HG03354 (cell line): ENCODE data around the gene UBXN2A.
A peak's percentile ranks its signal among the peaks of the same experiment; 100 is the strongest.
"Not testable (repeated sequence)": the region's sequence is repeated elsewhere in the genome, so short reads cannot be mapped to it uniquely, and the experiment has no call there.

Experiments used
- ATAC-seq: cut with Tn5 transposase; IDR thresholded peaks from one replicate; pipeline ENCODE4 v1.9.1; 2021; ENCODE audit warnings: mild to moderate bottlenecking; ENCODE audit not compliant: unreplicated experiment, poor library complexity, severe bottlenecking

The UBXN2A gene

GRCh38 chr2:24026233-24026632, 86.0 kb downstream of the UBXN2A start:
- no peak for ATAC-seq

DNA sequence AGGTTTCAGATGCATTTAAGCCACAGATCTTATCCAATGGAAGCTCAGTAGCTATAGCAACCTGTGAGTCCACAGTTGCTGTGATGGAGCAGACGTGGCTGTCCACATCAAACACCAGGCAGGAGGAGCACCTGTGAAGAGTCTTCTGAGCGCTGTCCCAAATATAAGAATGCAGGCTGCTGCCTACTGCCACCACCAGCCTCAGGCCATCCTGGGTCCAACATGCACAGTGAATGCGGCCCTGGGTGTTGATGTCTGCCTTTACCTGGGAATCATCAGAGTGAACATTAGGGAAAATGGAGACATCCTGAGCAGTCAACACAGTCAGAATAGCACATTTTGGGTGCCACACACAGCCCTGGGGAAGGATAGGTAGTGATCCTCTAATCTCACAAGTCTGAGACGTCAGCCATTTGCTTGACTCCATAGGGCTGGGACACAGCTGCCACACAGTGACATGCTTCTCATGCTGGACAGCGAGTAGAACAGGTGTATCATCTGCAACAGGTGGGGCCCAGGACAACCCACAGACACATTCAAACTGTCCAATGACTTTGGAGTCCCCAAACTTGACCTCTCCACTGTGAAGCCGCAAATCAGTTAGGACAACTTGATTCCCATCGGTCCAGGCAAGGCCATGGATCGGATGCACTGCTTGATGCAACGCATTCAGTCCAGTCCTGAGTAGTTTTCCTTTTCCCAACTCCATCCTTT, 98.7 kb downstream of the UBXN2A start:
- no peak for ATAC-seq

DNA sequence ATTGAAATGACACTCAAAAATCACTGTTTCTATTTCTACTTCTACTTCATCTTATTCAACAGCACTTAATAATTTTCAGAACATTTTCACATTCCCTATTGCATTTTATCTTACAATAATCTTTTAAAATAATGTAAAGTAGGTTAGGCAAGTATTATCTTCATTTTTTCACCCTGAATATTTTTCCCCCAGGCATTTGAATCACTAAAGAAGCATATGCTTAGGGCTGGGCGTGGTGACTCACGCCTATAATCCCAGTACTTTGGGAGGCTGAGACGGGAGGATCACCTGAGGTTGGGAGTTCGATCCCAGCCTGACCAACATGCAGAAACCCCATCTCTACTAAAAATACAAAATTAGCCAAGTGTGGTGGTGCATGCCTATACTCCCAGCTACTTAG, 100.2 kb downstream of the UBXN2A start:
- ATAC-seq: no peak

- not testable (repeated sequence) for ATAC-seq
These were observed 102.9 kb downstream of the UBXN2A start for GRCh38 chr2:24043133-24043532.

DNA sequence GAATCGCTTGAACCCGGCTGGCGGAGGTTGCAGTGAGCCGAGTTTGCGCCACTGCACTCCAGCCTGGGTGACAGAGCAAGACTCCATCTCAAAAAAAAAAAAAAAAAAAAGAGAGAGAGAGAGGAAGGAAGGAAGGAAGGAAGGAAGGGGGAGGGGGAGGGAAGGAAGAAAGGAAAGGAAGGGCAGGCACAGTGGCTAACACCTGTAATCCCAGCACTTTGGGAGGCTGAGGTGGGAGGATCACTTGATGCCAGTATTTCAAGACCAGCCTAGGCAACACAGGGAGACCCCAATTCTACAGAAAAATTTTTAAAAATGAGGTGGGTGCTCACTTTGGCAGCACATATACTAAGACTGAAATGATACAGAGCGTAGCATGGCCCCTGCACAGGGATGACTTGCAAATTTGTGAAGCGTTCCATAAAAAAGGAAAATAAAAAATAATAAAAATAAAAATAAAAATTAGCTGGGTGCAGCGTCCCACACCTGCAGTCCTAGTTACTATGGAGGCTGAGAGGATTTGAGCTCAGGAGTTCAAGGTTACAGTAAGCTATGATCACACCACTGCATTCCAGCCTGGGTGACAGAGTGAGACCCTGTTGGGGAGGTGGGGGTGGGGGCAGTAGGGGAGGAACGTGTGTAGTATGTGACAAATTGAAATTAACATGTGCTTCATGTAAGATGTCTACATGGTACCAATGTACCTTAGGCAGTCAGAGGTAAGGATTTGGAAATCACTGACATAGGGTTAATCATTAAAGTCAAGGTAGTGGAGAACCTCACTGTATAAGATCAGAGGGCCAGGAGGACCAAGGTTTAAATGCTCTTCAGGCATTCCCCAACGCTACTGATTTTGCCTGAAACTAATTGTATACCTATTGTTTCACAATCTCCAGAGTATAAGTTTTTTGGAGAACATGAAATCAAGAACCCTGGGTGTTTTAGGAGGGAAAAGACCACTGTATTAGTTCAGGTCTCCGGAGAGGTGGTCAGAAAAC, 105.5 kb downstream of the UBXN2A start:
- no peak for ATAC-seq

DNA sequence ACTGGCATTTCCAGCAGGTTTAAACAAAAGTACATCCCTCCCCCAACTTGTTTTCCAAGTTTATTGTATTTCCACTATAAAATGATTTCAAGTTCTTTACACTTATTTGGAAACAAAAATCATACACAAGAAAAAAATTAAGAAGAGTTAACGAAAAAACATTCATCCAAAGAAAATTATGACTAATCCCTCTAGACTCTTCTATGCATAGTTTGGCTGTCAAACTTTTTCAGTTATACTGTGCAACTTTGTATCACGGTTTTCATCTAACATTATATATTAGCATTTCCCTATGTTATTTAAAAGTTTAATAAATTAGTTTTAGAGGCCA, 106.3 kb downstream of the UBXN2A start:
- ATAC-seq: no peak

- ATAC-seq: peak; percentile 100
These were observed 106.9 kb downstream of the UBXN2A start, which contains the start of gene WDCP for GRCh38 chr2:24046930-24047702. Gene WDCP (minus strand): TSS chr2:24047391. CDS start chr2:24039494, 7,897 bp downstream.

GRCh38 chr2:24047703-24048033, 107.4 kb downstream of the UBXN2A start:
- no peak for ATAC-seq

- no peak for ATAC-seq
These were observed 108.7 kb downstream of the UBXN2A start for GRCh38 chr2:24048769-24049484.

DNA sequence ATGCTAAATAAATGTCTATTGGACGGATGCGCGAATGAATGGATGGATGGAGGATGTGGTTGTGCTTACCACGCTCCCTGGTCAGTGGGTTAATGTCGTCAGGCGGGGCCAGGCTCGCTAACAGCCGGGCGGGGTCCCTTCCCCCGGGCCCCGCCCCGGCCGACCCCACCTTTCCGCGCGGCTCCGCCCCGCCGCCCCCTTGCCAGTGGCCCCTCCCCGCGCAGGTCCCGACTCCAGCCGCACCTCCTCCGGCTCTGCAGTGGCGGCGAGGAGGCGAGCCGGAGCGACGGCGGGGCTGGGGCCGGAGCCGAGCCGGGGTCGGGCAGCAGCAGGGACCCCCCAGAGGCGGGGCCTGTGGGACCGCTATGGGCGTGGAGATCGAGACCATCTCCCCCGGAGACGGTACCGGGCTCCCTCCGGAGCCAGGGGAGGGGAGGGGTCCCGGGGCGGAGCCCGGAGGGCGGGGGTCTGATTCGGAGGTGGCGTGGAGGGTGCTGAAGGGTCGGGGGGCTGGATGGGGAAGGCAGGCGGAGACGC, 109.3 kb downstream of the UBXN2A start, which contains the start of gene FKBP1B:
Gene FKBP1B, plus strand, starts transcription at position 257 of the 537 bp plus-strand sequence. Its CDS starts 109 bp downstream, at position 366.
- ATAC-seq: peak; percentile 18

- ATAC-seq: no peak
These were observed 110.0 kb downstream of the UBXN2A start for GRCh38 chr2:24050041-24050979.

DNA sequence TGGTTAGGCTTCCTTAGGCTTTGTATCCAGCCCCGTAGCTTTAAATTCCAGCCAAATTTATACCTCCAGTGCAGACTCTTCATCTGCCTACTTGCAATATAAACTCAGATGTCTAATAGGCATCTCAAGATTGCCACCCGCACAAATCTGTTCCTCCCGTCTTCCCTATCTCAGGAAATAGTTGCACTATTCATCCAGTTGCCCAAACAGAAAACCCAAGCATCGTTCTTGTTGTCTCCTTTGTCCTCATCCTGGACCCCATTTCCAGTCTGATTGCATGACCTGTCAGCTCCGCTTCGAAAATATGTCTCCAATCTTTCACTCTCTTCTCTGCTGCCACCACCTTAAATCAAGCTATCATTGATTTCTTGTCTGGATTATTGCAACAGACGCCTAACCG, 111.6 kb downstream of the UBXN2A start:
- ATAC-seq: no peak

DNA sequence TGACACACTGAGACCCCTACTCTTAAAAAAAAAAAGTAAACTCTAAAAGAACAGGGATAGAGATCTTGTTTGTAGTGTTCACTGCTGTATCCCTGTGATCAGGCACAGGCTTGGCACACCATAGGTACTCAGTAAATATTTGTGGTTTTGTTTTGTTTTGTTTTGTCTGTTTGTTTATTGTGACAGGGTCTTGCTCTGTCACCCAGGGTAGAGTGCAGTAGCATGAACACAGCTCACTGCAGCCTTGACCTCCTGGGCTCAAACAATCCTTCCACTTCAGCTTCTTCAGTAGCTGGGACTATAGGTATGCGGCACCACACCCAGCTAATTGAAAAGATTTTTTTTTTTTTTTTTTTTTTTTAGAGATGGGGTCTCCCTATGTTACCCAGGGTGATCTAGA, 112.7 kb downstream of the UBXN2A start:
- no peak for ATAC-seq
